Measurements from ENCODE around the gene XRCC4.
"Not testable (repeated sequence)": the region's sequence is repeated elsewhere in the genome, so short reads cannot be mapped to it uniquely, and the experiment has no call there.

XRCC4 gene

GRCh38 chr5:83076742-83077661, at the start of gene XRCC4, which contains the start of gene TMEM167A:
Gene XRCC4, plus strand, starts transcription at chr5:83077547. Its CDS starts 27,373 bp downstream, at chr5:83104920.
Gene TMEM167A, minus strand, starts transcription at chr5:83077394. Its CDS starts 71 bp downstream, at chr5:83077323.
- peak; percentile 11 for DNase-seq

GRCh38 chr5:83029912-83030311, 47.4 kb upstream of the XRCC4 start:
- DNase-seq: no peak

GRCh38 chr5:83031381-83031780, 46.0 kb upstream of the XRCC4 start:
- no peak for DNase-seq

DNA sequence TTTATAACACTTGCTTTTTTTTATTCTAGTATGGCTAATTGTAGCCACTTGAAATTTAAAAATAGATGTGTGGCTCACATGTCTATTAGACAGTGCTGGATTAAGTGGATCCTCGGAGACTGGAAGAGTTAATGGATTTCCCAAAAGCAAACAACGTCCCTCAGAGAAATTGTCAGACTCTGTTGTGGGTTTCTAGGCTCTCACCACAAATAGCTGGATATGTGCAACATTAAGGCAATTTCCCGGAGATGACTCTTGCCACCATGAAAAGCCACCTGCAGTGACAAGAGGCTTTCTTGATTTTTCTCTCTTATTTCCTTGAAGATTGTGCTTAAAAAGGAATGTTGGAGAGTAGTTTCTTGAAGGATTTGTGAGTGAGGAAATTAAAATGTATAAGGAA, 43.3 kb upstream of the XRCC4 start:
- DNase-seq: no peak

GRCh38 chr5:83034528-83035207, 42.7 kb upstream of the XRCC4 start:
- no peak for DNase-seq

DNA sequence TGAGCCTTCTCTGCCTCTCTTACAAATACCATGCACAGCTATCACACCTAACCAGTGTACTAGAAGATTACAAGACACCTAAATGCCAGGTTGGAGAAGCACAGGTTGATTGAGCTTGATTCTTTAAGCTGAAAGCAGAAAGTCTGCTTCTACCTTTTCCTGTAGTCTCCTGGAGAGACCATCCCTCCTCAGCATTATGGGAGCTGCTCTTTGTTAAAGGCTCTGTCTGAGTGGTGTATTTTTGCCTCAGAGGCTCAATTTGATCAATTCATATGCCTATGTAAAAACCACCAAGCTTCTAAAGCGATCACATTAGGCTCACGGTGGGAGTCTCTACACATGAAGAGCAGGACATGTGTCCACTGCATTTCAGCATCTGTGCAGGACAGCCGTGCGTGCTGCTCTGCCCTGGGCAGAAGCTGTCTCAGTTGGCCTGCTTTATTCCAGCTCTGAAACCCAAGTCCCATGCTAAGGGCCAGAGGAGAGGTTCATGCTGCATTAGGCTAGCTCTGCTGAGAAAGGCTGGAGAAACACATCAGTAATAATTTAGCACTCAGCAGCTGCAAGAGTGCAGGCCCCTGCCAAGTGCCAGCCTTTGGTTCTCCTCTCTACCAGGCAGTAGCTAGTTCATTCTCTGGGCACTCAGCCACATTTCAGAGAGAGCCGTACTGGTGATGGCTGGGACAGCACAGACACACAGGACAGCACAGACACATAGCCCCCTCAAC, 41.8 kb upstream of the XRCC4 start:
- no peak for DNase-seq

- DNase-seq: no peak
Measured at GRCh38 chr5:83036991-83037575, 40.3 kb upstream of the XRCC4 start.

DNA sequence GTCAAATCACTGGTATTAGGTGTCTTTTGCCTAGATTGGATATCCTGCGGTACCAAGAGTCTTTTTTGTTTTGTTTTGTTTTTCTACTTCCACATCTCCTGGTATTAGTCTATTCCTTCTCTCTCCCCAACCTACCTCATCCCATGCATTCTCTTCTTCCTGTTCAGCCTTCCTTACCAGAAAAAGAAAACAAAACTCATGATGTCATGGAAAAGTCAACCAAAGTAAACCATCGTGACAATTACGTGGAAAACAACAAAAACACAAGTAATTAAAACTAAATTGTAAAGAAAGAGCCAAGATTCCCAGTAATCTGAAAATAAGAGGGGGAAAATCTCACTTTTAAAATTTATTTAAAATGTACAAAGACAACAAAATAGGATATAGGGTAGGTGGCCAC, 38.4 kb upstream of the XRCC4 start:
- DNase-seq: no peak

GRCh38 chr5:83042507-83042906, 34.8 kb upstream of the XRCC4 start:
- DNase-seq: no peak

DNA sequence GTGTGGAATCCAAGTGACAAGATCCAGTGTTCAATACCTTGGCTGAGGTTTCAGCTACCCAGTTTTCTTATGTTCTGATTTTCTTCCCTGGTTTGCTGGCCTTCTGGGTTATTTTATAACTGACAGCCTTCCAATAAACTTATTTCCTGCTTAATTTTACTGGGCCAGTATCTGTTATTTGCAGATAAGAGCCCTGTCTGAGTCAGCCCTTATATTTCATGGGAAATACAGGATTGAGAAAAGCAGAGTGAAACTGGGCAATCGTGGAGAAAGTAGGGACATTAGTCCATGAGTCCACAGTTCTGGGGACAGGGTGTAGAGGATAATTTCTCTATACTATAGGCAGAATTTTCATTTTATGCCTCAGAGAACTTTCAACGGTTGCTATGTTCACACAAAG, 32.4 kb upstream of the XRCC4 start:
- DNase-seq: no peak

DNA sequence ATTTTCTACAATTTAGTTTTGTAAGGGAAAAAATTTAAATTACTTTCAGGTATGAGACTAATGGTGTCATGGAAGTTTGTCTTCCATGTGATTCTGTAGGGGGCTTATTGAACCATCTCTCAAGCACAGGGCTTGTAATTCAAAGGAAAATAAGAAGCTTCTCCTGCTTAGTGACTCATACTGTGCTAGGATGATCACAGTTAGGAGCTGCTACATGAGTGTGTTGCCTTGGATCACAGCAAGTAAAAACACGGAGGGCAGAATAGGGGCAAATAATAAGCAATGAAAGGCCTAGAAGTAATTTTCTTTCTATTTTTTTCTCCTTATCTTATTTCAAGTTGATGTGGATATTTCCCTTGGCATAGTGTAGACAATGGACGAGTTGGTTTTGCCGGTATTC, 29.1 kb upstream of the XRCC4 start:
- DNase-seq: no peak

GRCh38 chr5:83048811-83049210, 28.5 kb upstream of the XRCC4 start:
- no peak for DNase-seq

DNA sequence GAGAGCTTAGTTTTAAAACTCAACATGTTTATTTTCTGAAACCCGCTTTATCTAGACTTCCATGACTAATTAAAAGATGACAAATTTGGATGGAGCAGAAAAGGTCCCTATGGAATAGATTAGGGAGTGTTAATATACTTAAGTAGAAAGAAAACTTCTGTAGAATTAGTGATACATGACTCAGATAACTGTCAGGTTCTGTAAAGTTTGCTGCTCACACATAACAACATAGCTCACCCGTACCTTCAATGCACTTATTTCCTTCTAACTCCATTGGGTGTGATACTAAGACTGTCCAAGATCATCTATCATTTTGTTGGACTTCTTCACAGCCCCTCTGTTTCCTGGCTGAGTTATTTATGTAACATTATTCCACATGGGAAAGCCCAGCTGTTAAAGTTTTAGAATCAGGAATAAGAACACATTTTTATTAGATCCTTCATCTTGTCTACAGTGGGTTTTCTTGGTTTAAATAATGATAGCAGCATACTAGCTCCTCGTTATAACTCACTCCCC, 27.9 kb upstream of the XRCC4 start:
- no peak for DNase-seq

DNA sequence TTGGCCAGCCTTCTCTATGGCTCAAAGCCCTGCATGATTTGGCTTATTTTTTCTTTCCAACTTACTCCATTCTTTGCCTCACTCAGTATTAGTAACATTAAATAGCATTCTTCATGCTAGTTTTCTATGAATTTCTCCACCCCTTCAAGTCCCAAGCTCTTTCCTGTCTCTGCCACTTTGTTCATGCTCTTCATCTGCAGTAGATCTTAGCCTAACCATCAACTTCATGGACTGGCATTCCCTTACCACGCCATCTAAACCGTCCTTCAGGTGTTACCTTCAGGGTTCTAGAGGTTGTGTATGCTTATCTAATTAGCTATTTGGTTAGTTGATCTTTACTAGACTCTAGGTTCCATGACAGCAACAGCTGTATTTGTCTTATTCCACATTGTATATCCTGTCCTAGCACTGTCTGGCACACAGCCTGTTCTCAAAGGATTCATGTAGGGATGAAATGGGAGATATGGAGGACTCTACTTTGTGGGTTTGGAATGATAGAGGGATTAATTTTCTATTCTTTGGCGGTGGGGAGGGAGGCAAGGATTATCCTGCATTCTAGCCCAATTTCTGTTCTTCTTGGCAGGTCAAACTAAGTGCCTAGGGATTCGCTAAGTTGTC, 26.5 kb upstream of the XRCC4 start:
- no peak for DNase-seq

GRCh38 chr5:83055166-83055565, 22.2 kb upstream of the XRCC4 start:
- no peak for DNase-seq

DNA sequence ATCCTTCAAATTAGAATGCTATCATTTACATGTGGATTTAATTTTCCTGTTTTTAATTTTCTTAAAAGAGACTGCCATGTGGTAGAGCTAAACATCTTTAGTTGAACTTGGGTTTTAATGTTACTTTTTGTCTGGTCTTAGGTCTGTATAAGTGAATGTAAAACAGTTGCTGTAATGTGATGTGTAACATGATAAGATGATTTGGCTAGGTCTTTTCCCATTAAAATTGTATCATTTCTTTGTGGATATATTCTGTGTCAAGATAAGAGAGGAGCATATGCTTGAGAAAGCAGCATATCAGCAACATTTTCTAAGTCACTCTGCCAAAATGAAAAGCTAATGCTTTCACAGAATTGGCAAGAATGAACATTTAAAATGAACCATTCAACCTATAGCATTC, 18.6 kb upstream of the XRCC4 start:
- no peak for DNase-seq

DNA sequence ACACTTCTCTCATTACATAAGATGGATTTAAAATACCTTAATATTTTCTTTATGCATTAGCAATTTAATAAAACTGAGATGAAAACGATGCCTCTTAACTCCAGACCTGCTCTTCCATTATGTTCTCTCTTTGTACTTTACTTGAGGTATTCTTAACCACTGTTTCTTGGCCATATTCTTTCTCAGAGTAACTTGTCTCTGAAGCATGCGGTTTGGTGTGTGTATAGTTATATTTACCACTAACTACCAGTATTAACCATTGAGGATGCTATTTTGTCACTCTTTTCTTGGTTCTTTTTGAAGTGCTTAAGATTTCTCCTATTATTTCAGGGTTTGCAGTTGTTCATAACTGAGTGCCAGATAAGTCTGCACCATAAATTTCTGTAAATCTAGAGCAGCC, 18.0 kb upstream of the XRCC4 start:
- DNase-seq: no peak

- DNase-seq: no peak
Measured at GRCh38 chr5:83066548-83067110, 10.7 kb upstream of the XRCC4 start.

GRCh38 chr5:83067377-83067776, 10.0 kb upstream of the XRCC4 start:
- not testable (repeated sequence) for DNase-seq

- no peak for DNase-seq
Measured at GRCh38 chr5:83069096-83069799, 8.1 kb upstream of the XRCC4 start.
